ENCODE results near the gene NELL1. TPM values are rescaled to one million over a fixed set of nuclear protein-coding genes. Genes with fewer than 3 reads are reported as not detected.
A peak's percentile ranks its signal among the peaks of the same experiment; 100 is the strongest.

Gene NELL1
- total RNA-seq (not detected in 2 replicates), polyA plus RNA-seq (not detected in 2 replicates), polyA minus RNA-seq (ENCODE audit: low replicate concordance) (not detected in 2 replicates)
- polyA plus RNA-seq (2012), result not detected in 2 replicates

- DNase-seq (ENCODE audit: low read depth in 2 of 2), result no peak
- no peaks in the 10 kb centered on the region for H3K4me1 ChIP-seq (ENCODE audit: control insufficient read depth, extremely low read depth, insufficient read depth, low read length)
- no peak within 1 kb of the TSS for H3K4me3 ChIP-seq (replicated peaks in 1 of 4; ENCODE audit: control extremely low read depth in 1 of 4, insufficient read depth in 1 of 4, low read depth in 3 of 4, low read length in 4 of 4)
- no peaks in the 10 kb centered on the region for H4K20me1 ChIP-seq (ENCODE audit: control insufficient read depth, extremely low read depth, insufficient read depth, low read length)
- H3K4me2 ChIP-seq (ENCODE audit: extremely low read depth, insufficient read depth, low read length), result no peak within 1 kb of the TSS
- H3K36me3 ChIP-seq (ENCODE audit: control insufficient read depth, insufficient read depth, low read length), result no peaks in the 10 kb centered on the region
- peaks cover 22% of the 10 kb centered on the region for H3K27me3 ChIP-seq (ENCODE audit: control insufficient read depth, insufficient read depth, low read length)
- H3K9ac ChIP-seq (ENCODE audit: insufficient read depth, low read length), result no peak within 1 kb of the TSS
- no peak within 1 kb of the TSS for H2AFZ ChIP-seq (ENCODE audit: low read length)
- TF ChIP-seq, protein P1, sequence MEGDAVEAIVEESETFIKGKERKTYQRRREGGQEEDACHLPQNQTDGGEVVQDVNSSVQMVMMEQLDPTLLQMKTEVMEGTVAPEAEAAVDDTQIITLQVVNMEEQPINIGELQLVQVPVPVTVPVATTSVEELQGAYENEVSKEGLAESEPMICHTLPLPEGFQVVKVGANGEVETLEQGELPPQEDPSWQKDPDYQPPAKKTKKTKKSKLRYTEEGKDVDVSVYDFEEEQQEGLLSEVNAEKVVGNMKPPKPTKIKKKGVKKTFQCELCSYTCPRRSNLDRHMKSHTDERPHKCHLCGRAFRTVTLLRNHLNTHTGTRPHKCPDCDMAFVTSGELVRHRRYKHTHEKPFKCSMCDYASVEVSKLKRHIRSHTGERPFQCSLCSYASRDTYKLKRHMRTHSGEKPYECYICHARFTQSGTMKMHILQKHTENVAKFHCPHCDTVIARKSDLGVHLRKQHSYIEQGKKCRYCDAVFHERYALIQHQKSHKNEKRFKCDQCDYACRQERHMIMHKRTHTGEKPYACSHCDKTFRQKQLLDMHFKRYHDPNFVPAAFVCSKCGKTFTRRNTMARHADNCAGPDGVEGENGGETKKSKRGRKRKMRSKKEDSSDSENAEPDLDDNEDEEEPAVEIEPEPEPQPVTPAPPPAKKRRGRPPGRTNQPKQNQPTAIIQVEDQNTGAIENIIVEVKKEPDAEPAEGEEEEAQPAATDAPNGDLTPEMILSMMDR (conservative IDR thresholded peaks at IDR 0.05 in 1 of 2, IDR thresholded peaks at IDR 0.05 in 1 of 2; ENCODE audit: low read depth in 1 of 2, low read length in 2 of 2), result no peak
- TF ChIP-seq EZH2 (IDR thresholded peaks at IDR 0.05; ENCODE audit: low read length, missing control alignments), result peak; percentile 72
- H3K79me2 ChIP-seq (ENCODE audit: control insufficient read depth, insufficient read depth, low read length), result no peaks in the 10 kb centered on the region
- H3K27ac ChIP-seq (ENCODE audit: insufficient read depth, low read length), result no peak within 1 kb of the TSS
- H3K9me3 ChIP-seq (ENCODE audit: control insufficient read depth, insufficient read depth, low read depth, low read length), result no peaks in the 10 kb centered on the region
Measured at GRCh38 chr11:20668844-20669819, at the start of gene NELL1. Gene NELL1, plus strand, starts transcription at chr11:20669586.

GRCh38 chr11:20620988-20621387, 48.4 kb upstream of the NELL1 start:
- Histone ChIP-seq H3K4me2 (ENCODE audit: extremely low read depth, insufficient read depth, low read length) (no peak overlapping the region), H4K20me1 (ENCODE audit: control insufficient read depth, extremely low read depth, insufficient read depth, low read length) (no peaks in the 10 kb centered on the region), H3K4me3 (replicated peaks in 1 of 4; ENCODE audit: control extremely low read depth in 1 of 4, insufficient read depth in 1 of 4, low read depth in 3 of 4, low read length in 4 of 4) (no peak overlapping the region), H3K36me3 (ENCODE audit: control insufficient read depth, insufficient read depth, low read length) (no peaks in the 10 kb centered on the region), H3K4me1 (ENCODE audit: control insufficient read depth, extremely low read depth, insufficient read depth, low read length) (no peaks in the 10 kb centered on the region), H3K9me3 (ENCODE audit: control insufficient read depth, insufficient read depth, low read depth, low read length) (no peaks in the 10 kb centered on the region), H3K9ac (ENCODE audit: insufficient read depth, low read length) (no peak overlapping the region), H3K27ac (ENCODE audit: insufficient read depth, low read length) (no peak overlapping the region), H3K27me3 (ENCODE audit: control insufficient read depth, insufficient read depth, low read length) (no peaks in the 10 kb centered on the region), H2AFZ (ENCODE audit: low read length) (no peak overlapping the region), H3K79me2 (ENCODE audit: control insufficient read depth, insufficient read depth, low read length) (no peaks in the 10 kb centered on the region)
- TF ChIP-seq, protein P1 (conservative IDR thresholded peaks at IDR 0.05 in 1 of 2, IDR thresholded peaks at IDR 0.05 in 1 of 2; ENCODE audit: low read depth in 1 of 2, low read length in 2 of 2), result no peak
- no peak for DNase-seq (ENCODE audit: low read depth in 2 of 2)

- TF ChIP-seq, protein P1 (conservative IDR thresholded peaks at IDR 0.05 in 1 of 2, IDR thresholded peaks at IDR 0.05 in 1 of 2; ENCODE audit: low read depth in 1 of 2, low read length in 2 of 2), result no peak
- TF ChIP-seq EZH2 (IDR thresholded peaks at IDR 0.05; ENCODE audit: low read length, missing control alignments), result no peak
- Histone ChIP-seq H2AFZ (ENCODE audit: low read length) (no peak overlapping the region), H3K4me1 (ENCODE audit: control insufficient read depth, extremely low read depth, insufficient read depth, low read length) (no peaks in the 10 kb centered on the region), H3K27ac (ENCODE audit: insufficient read depth, low read length) (no peak overlapping the region), H3K79me2 (ENCODE audit: control insufficient read depth, insufficient read depth, low read length) (no peaks in the 10 kb centered on the region), H4K20me1 (ENCODE audit: control insufficient read depth, extremely low read depth, insufficient read depth, low read length) (no peaks in the 10 kb centered on the region), H3K36me3 (ENCODE audit: control insufficient read depth, insufficient read depth, low read length) (no peaks in the 10 kb centered on the region), H3K27me3 (ENCODE audit: control insufficient read depth, insufficient read depth, low read length) (no peaks in the 10 kb centered on the region), H3K4me2 (ENCODE audit: extremely low read depth, insufficient read depth, low read length) (no peak overlapping the region), H3K4me3 (replicated peaks in 1 of 4; ENCODE audit: control extremely low read depth in 1 of 4, insufficient read depth in 1 of 4, low read depth in 3 of 4, low read length in 4 of 4) (no peak overlapping the region), H3K9me3 (ENCODE audit: control insufficient read depth, insufficient read depth, low read depth, low read length) (no peaks in the 10 kb centered on the region), H3K9ac (ENCODE audit: insufficient read depth, low read length) (no peak overlapping the region)
- DNase-seq (ENCODE audit: low read depth in 2 of 2), result no peak
Measured at GRCh38 chr11:20621679-20622078, 47.7 kb upstream of the NELL1 start.
